Measurements from ENCODE around the gene KCNN3.

DNA sequence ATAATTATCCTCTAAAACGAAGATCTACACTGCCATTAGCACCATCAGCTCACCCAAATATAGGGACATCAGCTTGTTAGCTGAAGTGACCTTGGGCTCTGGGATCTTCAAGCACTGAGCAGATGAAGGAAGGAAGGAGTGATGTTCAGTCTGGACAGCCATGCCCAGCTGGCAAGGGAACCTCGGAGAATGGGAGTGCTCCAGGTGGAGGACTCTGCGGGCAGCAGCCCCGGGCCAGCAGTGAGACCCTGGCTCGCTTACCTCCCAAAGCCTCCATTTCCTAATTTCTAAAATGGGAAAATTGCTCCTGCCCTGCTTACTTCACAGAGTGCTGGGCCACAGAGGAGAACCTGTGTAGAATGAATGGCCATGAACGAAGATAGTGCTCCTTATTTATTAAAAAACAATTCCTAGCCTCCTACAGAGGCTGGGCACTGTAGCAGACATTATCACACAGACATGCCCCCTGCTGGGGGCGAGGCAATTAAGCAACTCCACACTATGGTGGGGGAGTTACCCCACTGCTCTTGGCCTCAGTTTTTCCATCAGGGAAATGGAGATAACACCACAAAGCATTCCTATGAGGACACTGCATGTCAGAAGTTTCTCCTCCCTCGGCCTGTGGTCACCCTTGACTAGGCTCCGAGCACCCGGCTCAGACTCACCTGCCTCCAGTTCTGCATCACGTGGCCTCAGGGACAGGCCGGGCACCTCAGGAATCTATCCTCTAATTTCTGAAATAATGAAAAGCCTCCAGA, 117.6 kb downstream of the KCNN3 start:
- no peak for TF ChIP-seq EZH2 (IDR thresholded peaks at IDR 0.05)
- TF ChIP-seq, protein P1, sequence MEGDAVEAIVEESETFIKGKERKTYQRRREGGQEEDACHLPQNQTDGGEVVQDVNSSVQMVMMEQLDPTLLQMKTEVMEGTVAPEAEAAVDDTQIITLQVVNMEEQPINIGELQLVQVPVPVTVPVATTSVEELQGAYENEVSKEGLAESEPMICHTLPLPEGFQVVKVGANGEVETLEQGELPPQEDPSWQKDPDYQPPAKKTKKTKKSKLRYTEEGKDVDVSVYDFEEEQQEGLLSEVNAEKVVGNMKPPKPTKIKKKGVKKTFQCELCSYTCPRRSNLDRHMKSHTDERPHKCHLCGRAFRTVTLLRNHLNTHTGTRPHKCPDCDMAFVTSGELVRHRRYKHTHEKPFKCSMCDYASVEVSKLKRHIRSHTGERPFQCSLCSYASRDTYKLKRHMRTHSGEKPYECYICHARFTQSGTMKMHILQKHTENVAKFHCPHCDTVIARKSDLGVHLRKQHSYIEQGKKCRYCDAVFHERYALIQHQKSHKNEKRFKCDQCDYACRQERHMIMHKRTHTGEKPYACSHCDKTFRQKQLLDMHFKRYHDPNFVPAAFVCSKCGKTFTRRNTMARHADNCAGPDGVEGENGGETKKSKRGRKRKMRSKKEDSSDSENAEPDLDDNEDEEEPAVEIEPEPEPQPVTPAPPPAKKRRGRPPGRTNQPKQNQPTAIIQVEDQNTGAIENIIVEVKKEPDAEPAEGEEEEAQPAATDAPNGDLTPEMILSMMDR (IDR thresholded peaks at IDR 0.05): no peak
- no peak for TF ChIP-seq EZH2phosphoT487 (IDR thresholded peaks at IDR 0.05)
